DND-41 (cell line): Measurements from ENCODE around the gene NFE2L1.
"Not testable (repeated sequence)": the region's sequence is repeated elsewhere in the genome, so short reads cannot be mapped to it uniquely, and the experiment has no call there.

ENCODE experiments used
- ATAC-seq: fragments of 200-7000 bp; cut with Tn5 transposase; 3 replicates; pipeline ENCODE4 v1.9.1; 2021; ENCODE audit warnings: low read depth; ENCODE audit not compliant: insufficient read depth
- DNase-seq: peaks from one replicate; pipeline ENCODE4 v3.0.0-alpha.2; 2020
- H2AFZ ChIP-seq: 2 replicates; pipeline ENCODE4 v1.6.0; 2012; ENCODE audit warnings: low read depth, low read length
- H3K27ac ChIP-seq: 2 replicates; pipeline ENCODE4 v1.5.1; 2012; ENCODE audit warnings: low read length, inconsistent platforms
- H3K27me3 ChIP-seq: fragments of 200-600 bp; sonication (generic); 2 replicates; pipeline ENCODE4 v1.6.0; 2012; ENCODE audit warnings: low read length, mild to moderate bottlenecking, inconsistent platforms; ENCODE audit not compliant: insufficient read depth, poor library complexity
- H3K36me3 ChIP-seq: 2 replicates; pipeline ENCODE4 v1.5.1; 2012; ENCODE audit warnings: low read length, inconsistent platforms; ENCODE audit not compliant: insufficient read depth
- H3K4me1 ChIP-seq: 2 replicates; pipeline ENCODE4 v1.5.1; 2012; ENCODE audit warnings: mild to moderate bottlenecking, low read length; ENCODE audit not compliant: insufficient read depth
- H3K4me2 ChIP-seq: 2 replicates; pipeline ENCODE4 v1.6.0; 2012; ENCODE audit warnings: mild to moderate bottlenecking, moderate library complexity, low read length, inconsistent platforms; ENCODE audit not compliant: insufficient read depth
- H3K4me3 ChIP-seq, 2 experiments: fragments of 200-600 bp in 1 of 2; shearing (Covaris generic) in 1 of 2; 2 replicates each; pipeline ENCODE4 v1.5.1; 2012 to 2016; ENCODE audit warnings: inconsistent platforms in 2 of 2, low read length in 2 of 2, mild to moderate bottlenecking in 2 of 2, low read depth in 1 of 2, moderate library complexity in 1 of 2
- H3K79me2 ChIP-seq: 2 replicates; pipeline ENCODE4 v1.6.0; 2012; ENCODE audit warnings: low read length, inconsistent platforms; ENCODE audit not compliant: insufficient read depth
- H3K9ac ChIP-seq: 2 replicates; pipeline ENCODE4 v1.6.0; 2012; ENCODE audit warnings: low read depth, mild to moderate bottlenecking, inconsistent platforms, low read length, moderate library complexity
- H3K9me3 ChIP-seq: 2 replicates; pipeline ENCODE4 v1.5.1; 2012; ENCODE audit warnings: low read length, moderate library complexity, mild to moderate bottlenecking, inconsistent platforms; ENCODE audit not compliant: insufficient read depth, severe bottlenecking
- H4K20me1 ChIP-seq: 2 replicates; pipeline ENCODE4 v1.6.0; 2012; ENCODE audit warnings: low read length; ENCODE audit not compliant: insufficient read depth
- EZH2 ChIP-seq: IDR thresholded peaks from 3 replicates; pipeline ENCODE4 v1.6.1; 2012; ENCODE audit warnings: borderline replicate concordance, low read depth, mild to moderate bottlenecking, moderate library complexity, low read length, inconsistent platforms; ENCODE audit not compliant: severe bottlenecking
- TF ChIP-seq, protein P1 (sequence below): IDR thresholded peaks from 2 replicates; pipeline ENCODE4 v1.5.1; 2012; ENCODE audit warnings: borderline replicate concordance, low read length, moderate library complexity, mild to moderate bottlenecking; ENCODE audit not compliant: poor library complexity, severe bottlenecking; ENCODE audit errors: extremely low read depth

Gene NFE2L1

DNA sequence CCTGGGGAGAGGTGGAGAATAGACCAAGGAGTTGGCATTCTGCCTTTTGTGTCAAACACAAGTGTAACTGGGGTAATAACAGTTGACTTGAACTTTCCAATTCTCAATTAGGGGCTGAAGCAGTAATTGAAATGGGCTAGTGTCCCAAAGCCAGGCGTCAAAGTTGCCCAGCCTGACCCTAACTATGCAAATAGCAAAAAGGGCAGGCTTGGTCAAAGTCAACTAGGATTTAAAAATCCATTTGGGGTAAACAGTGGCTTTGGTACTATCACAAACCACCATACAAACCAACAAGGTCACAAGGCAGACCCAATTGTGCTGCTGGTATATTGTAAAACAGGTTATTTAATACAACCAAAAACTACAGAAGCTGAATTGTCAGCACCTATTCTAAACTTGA is 18.0 kb downstream of the NFE2L1 start:
- peaks cover 35% of the 10 kb centered on the region for H4K20me1 ChIP-seq
- H3K4me1 ChIP-seq = no peaks in the 10 kb centered on the region
- H3K4me3 ChIP-seq = no peak overlapping the region
- no peak overlapping the region for H3K9ac ChIP-seq
- H2AFZ ChIP-seq = no peak overlapping the region
- H3K36me3 ChIP-seq = peaks cover 88% of the 10 kb centered on the region
- no peak overlapping the region for H3K4me2 ChIP-seq
- H3K79me2 ChIP-seq = peaks cover 2% of the 10 kb centered on the region; the same call in 1 of the 2 replicates
- H3K9me3 ChIP-seq = no peaks in the 10 kb centered on the region
- TF ChIP-seq EZH2 = no peak
- TF ChIP-seq, protein P1, sequence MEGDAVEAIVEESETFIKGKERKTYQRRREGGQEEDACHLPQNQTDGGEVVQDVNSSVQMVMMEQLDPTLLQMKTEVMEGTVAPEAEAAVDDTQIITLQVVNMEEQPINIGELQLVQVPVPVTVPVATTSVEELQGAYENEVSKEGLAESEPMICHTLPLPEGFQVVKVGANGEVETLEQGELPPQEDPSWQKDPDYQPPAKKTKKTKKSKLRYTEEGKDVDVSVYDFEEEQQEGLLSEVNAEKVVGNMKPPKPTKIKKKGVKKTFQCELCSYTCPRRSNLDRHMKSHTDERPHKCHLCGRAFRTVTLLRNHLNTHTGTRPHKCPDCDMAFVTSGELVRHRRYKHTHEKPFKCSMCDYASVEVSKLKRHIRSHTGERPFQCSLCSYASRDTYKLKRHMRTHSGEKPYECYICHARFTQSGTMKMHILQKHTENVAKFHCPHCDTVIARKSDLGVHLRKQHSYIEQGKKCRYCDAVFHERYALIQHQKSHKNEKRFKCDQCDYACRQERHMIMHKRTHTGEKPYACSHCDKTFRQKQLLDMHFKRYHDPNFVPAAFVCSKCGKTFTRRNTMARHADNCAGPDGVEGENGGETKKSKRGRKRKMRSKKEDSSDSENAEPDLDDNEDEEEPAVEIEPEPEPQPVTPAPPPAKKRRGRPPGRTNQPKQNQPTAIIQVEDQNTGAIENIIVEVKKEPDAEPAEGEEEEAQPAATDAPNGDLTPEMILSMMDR = no peak
- no peak for DNase-seq
- H3K27me3 ChIP-seq = no peaks in the 10 kb centered on the region
- no peak overlapping the region for H3K27ac ChIP-seq
- ATAC-seq = no peak

DNA sequence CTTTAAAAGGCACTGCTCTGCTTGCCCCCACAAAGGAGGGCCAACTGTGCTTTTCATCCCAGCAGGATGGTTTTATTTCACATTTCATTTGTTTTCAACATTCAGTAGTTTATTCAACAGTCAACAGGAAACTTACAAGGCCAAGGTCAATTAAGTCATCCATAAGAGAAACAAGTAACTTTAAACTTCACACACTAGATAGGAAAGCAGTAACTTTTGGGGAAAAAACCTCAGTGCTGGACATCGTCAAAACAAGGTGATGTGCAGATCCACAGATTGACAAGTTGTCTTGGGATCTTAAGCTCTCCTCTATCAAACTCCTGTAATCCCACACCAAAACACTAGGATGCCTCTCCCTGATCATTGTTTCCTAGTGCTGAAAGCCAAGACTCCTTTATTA is 18.5 kb downstream of the NFE2L1 start:
- no peaks in the 10 kb centered on the region for H3K27me3 ChIP-seq
- H3K4me1 ChIP-seq = no peaks in the 10 kb centered on the region
- peaks cover 88% of the 10 kb centered on the region for H3K36me3 ChIP-seq
- H3K4me3 ChIP-seq = no peak overlapping the region
- no peak for DNase-seq
- no peak overlapping the region for H2AFZ ChIP-seq
- H3K27ac ChIP-seq = no peak overlapping the region
- no peak overlapping the region for H3K4me2 ChIP-seq
- peaks cover 37% of the 10 kb centered on the region for H4K20me1 ChIP-seq
- TF ChIP-seq EZH2 = no peak
- TF ChIP-seq, protein P1 = no peak
- no peak for ATAC-seq
- H3K9me3 ChIP-seq = no peaks in the 10 kb centered on the region
- H3K9ac ChIP-seq = no peak overlapping the region
- H3K79me2 ChIP-seq = peaks cover 2% of the 10 kb centered on the region; the same call in 1 of the 2 replicates

DNA sequence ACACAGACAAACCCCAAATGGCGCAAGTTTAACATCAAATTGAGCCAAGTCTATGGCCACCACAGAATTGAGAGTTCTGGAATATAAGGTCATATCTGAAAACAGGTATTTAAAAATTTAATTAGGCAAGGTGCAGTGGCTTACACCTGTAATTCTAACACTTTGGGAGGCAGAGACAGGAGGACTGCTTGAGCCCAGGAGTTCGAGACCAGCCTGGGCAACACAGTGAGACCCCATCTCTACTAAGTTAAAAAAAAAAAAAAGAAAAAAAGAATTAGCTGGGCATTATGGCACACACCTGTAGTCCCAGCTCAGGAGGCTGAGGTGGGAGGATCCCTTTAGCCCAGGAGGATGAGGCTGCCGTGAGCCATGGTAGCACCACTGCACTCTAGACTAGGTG is 19.1 kb downstream of the NFE2L1 start:
- Histone ChIP-seq H2AFZ (no peak overlapping the region), H3K36me3 (peaks cover 88% of the 10 kb centered on the region), H3K4me1 (no peaks in the 10 kb centered on the region), H3K9me3 (no peaks in the 10 kb centered on the region), H3K4me3 (no peak overlapping the region), H3K27me3 (no peaks in the 10 kb centered on the region), H3K79me2 (peaks cover 2% of the 10 kb centered on the region; the same call in 1 of the 2 replicates), H3K9ac (no peak overlapping the region), H4K20me1 (peaks cover 33% of the 10 kb centered on the region), H3K4me2 (no peak overlapping the region), H3K27ac (no peak overlapping the region)
- TF ChIP-seq, protein P1 = no peak
- TF ChIP-seq EZH2 = no peak
- ATAC-seq = no peak
- no peak for DNase-seq

DNA sequence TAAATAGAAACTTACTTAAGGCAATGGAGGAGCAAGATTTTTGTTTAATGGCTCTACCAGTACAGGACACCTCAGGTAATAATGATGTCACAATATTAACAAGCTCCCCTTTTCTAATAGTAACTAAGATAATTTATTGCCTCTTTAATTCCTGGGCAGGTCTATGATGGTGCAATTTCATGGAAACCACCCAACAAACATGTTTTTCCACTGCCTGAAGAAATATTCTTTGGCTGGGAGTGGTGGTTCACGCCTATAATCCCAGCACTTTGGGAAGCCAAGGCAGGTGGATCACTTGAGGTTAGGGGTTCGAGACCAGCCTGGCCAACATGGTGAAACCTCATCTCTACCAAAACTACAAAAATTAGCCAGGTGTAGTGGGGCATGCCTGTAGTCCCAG is 19.6 kb downstream of the NFE2L1 start:
- not testable (repeated sequence) for H3K27ac ChIP-seq, H3K9me3 ChIP-seq, H3K4me2 ChIP-seq, H2AFZ ChIP-seq, ATAC-seq, H3K4me3 ChIP-seq, H3K79me2 ChIP-seq, H3K9ac ChIP-seq, DNase-seq, H3K27me3 ChIP-seq, H3K4me1 ChIP-seq
- Histone ChIP-seq H4K20me1 (peaks cover 28% of the 10 kb centered on the region), H3K36me3 (peaks cover 87% of the 10 kb centered on the region)
